Measurements from ENCODE around the gene FAM168A.

Gene FAM168A

GRCh38 chr11:73623686-73624085 is 25.8 kb upstream of the FAM168A start:
- ATAC-seq = no peak
- Mint-ChIP-seq H3K27me3 (peaks cover 23% of the 10 kb centered on the region), H3K4me1 (no peaks in the 10 kb centered on the region), H3K27ac (no peak overlapping the region), H3K9me3 (no peaks in the 10 kb centered on the region), H3K36me3 (ENCODE audit: low read depth) (no peaks in the 10 kb centered on the region), H3K4me3 (no peak overlapping the region)
- no peak for DNase-seq

DNA sequence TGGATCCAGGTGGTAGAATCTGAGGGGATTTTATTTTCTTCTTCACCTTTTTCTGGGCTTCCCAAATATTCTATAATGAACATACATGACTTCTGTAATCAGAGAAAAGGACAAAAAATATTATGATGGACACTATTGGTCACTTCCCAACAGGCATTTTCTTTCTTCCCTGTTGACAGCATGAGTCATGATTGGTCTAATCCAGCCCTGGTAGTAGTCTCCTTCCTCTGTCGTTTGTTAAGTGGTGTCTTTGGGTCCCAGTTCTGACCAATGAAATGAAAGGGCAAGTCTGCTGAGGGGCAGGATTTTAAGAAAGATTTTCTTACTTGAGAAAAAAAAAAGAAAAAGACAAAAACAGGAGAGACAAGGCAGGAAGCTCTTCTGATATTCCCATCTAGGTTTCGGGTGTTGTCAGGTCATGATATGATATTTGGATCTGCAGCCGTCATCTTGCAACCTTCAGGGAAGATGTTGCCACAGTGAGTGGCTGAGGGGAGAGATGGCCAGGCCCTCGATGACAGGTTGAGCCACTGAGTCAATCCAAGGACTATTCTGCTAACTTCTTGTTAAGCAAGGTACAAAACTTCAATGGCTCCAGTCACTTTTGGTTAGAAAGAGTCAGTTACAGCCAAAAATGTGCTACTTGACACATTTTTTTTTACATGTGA is 25.1 kb upstream of the FAM168A start:
- Mint-ChIP-seq H3K4me1 (no peaks in the 10 kb centered on the region), H3K9me3 (no peaks in the 10 kb centered on the region), H3K27ac (no peak overlapping the region), H3K27me3 (peaks cover 23% of the 10 kb centered on the region), H3K4me3 (no peak overlapping the region), H3K36me3 (ENCODE audit: low read depth) (no peaks in the 10 kb centered on the region)
- no peak for ATAC-seq
- DNase-seq = no peak

DNA sequence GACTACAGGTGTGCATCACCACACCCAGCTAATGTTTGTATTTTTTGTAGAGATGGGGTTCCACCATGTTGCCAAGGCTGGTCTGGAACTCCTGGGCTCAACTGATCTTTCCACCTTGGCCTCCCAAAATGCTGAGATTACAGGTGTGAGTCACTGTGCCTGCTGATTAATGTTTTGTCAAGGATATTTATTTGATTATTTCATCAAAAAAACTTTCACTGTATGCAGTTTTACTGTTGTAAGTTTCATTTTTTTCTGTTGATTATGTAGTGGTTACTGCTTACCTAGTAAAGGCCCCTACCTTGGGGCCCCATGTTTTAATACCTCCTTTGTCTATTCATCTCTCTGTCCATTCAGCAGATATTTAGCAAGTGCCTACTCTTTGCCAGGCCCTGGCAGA is 16.7 kb upstream of the FAM168A start:
- no peak for ATAC-seq
- H3K27ac Mint-ChIP-seq = no peak overlapping the region
- no peaks in the 10 kb centered on the region for H3K36me3 Mint-ChIP-seq (ENCODE audit: low read depth)
- H3K9me3 Mint-ChIP-seq = no peaks in the 10 kb centered on the region
- H3K4me3 Mint-ChIP-seq = no peak overlapping the region
- peaks cover 3% of the 10 kb centered on the region for H3K27me3 Mint-ChIP-seq
- no peaks in the 10 kb centered on the region for H3K4me1 Mint-ChIP-seq
- DNase-seq = no peak

GRCh38 chr11:73612601-73613140 is 14.8 kb upstream of the FAM168A start:
- H3K9me3 Mint-ChIP-seq = no peaks in the 10 kb centered on the region
- H3K4me3 Mint-ChIP-seq = no peak overlapping the region
- no peaks in the 10 kb centered on the region for H3K4me1 Mint-ChIP-seq
- no peak for DNase-seq
- no peak for ATAC-seq
- H3K27ac Mint-ChIP-seq = no peak overlapping the region
- peaks cover 3% of the 10 kb centered on the region for H3K27me3 Mint-ChIP-seq
- H3K36me3 Mint-ChIP-seq (ENCODE audit: low read depth) = no peaks in the 10 kb centered on the region

- Mint-ChIP-seq H3K27me3 (no peaks in the 10 kb centered on the region), H3K4me3 (peak overlapping the region; percentile 82), H3K36me3 (ENCODE audit: low read depth) (no peaks in the 10 kb centered on the region), H3K9me3 (no peaks in the 10 kb centered on the region), H3K4me1 (peaks cover 33% of the 10 kb centered on the region), H3K27ac (peak overlapping the region; percentile 73)
- DNase-seq = no peak
- no peak for ATAC-seq
Measured at GRCh38 chr11:73598719-73599379, 937 bp upstream of the FAM168A start.

DNA sequence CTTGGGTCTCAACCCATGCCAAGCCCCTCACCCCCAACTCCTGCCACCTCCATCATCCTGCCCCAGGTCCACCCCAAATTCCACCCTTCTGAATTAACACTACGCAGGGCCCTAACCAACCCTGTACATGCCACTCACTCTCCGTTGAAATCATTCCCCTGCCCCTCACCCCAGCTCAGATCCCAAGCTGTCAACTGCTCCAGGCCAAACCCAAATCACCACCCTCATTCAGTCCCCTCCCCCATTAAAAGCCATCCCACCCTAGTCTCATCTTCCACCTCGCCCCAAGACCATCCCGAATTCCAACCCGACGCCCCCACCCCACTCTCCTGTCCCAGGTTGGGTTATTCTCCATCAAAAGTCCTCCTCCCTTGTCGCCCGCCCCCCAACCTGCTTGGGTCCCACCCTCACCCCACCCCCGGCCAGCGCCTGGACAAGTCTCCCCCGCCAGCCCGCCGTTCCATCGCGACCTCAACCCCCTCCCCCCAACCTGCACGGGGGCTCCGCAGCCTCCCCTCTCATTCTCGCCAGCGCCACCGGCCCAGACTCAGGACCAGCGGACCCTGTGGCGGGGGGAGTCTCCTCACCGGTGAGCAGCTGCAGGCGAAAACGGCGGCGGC is 466 bp downstream of the FAM168A start:
- Mint-ChIP-seq H3K36me3 (ENCODE audit: low read depth) (no peaks in the 10 kb centered on the region), H3K27ac (peak overlapping the region; percentile 73), H3K4me3 (peak overlapping the region; percentile 82), H3K27me3 (no peaks in the 10 kb centered on the region), H3K9me3 (no peaks in the 10 kb centered on the region), H3K4me1 (peaks cover 33% of the 10 kb centered on the region)
- ATAC-seq (no peak), DNase-seq (no peak)

- Mint-ChIP-seq H3K36me3 (ENCODE audit: low read depth) (no peaks in the 10 kb centered on the region), H3K9me3 (no peaks in the 10 kb centered on the region), H3K27ac (peak overlapping the region; percentile 33), H3K4me3 (peak overlapping the region; percentile 82), H3K4me1 (peaks cover 35% of the 10 kb centered on the region), H3K27me3 (no peaks in the 10 kb centered on the region)
- ATAC-seq = no peak
- DNase-seq = no peak
Measured at GRCh38 chr11:73596547-73596946, 1.4 kb downstream of the FAM168A start.

DNA sequence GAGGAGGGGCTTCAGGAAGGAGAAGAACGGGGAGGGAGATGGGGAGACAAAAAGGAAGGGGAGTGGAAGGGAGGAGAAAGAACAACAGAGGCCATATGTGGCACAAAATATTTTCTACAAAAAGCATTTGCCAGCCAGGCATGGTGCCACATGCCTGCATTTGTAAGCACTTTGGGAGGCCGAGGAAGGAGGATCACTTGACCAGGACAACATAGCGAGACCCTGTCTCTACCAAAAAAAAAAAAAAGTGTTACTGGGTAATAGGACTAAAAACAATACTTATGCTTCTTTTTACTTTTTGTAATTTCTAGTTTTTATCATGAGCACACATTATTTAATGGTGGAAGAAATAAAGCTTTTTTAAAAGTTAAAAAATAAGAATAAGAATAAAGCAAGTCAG is 5.3 kb downstream of the FAM168A start:
- Mint-ChIP-seq H3K27ac (no peak overlapping the region), H3K36me3 (ENCODE audit: low read depth) (no peaks in the 10 kb centered on the region), H3K9me3 (no peaks in the 10 kb centered on the region), H3K4me3 (no peak overlapping the region), H3K27me3 (no peaks in the 10 kb centered on the region), H3K4me1 (peaks cover 30% of the 10 kb centered on the region)
- no peak for ATAC-seq
- DNase-seq = no peak

- Mint-ChIP-seq H3K4me3 (no peak overlapping the region), H3K27me3 (no peaks in the 10 kb centered on the region), H3K4me1 (peaks cover 23% of the 10 kb centered on the region), H3K36me3 (ENCODE audit: low read depth) (no peaks in the 10 kb centered on the region), H3K27ac (no peak overlapping the region), H3K9me3 (no peaks in the 10 kb centered on the region)
- ATAC-seq (no peak), DNase-seq (no peak)
Measured at GRCh38 chr11:73591743-73592142, 6.2 kb downstream of the FAM168A start.

DNA sequence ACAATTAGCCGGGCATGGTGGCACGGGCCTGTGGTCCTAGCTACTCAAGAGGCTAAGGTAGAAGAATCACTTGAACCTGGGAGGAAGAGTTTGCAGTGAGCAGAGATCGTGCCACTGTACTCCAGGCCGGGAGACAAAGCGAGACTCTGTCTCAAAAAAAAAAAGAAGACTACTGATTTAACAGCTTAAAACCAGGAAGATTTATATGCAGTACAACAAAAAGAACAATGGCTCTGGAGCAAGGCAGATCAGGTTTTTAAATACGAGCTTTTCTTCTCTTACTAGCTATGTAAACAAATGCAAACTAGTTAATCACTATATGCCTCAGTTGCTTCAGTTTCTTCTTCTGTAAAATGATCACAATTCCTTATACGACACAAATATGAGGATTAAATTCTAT is 6.9 kb downstream of the FAM168A start:
- no peaks in the 10 kb centered on the region for H3K9me3 Mint-ChIP-seq

GRCh38 chr11:73586791-73587190 is 11.1 kb downstream of the FAM168A start:
- no peak overlapping the region for H3K4me3 Mint-ChIP-seq
- H3K27me3 Mint-ChIP-seq = no peaks in the 10 kb centered on the region
- peaks cover 5% of the 10 kb centered on the region for H3K36me3 Mint-ChIP-seq (ENCODE audit: low read depth)
- DNase-seq (no peak), ATAC-seq (no peak)
- H3K9me3 Mint-ChIP-seq = no peaks in the 10 kb centered on the region
- H3K27ac Mint-ChIP-seq = no peak overlapping the region
- H3K4me1 Mint-ChIP-seq = peaks cover 3% of the 10 kb centered on the region

More for the DNA sequence above, 6.9 kb downstream of the FAM168A start:
- H3K27ac Mint-ChIP-seq = no peak overlapping the region
- H3K27me3 Mint-ChIP-seq = no peaks in the 10 kb centered on the region
- no peak overlapping the region for H3K4me3 Mint-ChIP-seq
- no peaks in the 10 kb centered on the region for H3K36me3 Mint-ChIP-seq (ENCODE audit: low read depth)
- H3K4me1 Mint-ChIP-seq = peaks cover 18% of the 10 kb centered on the region
- no peak for ATAC-seq
- DNase-seq = no peak

DNA sequence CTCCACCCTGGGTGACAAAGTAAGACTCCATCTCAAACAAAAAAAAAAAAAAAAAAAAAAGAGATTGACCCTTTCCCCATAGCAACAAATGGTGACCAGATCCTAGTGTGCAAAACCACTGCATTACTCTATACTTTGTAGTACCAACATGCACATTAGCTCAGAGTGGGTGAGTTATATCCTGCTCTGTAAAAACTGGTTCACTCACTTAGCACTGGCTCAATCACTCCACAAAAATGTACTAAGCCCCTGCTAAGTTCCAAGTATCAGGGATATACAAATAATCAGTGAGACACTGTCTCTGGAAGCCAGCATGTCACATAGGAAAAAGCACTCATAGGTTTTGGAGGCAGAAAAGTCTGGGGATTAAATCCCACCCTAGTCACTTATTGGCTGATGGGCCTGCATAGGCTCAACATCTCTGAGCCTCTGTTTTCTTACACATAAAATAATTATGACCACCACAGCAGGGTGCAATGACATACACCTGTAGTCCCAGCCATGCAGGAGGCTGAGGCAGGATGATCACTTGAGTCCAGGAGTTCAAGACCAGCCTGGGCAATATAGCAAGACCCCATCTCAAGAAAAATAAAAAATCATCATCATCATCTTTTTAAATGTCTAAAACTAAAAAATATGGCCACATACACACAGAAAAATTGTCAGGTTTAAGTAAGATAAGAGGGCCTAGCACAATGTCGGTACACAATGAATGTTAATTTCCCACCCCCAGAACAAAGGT is 11.9 kb downstream of the FAM168A start:
- H3K27me3 Mint-ChIP-seq = no peaks in the 10 kb centered on the region
- peaks cover 4% of the 10 kb centered on the region for H3K4me1 Mint-ChIP-seq
- DNase-seq (no peak), ATAC-seq (no peak)
- H3K9me3 Mint-ChIP-seq = no peaks in the 10 kb centered on the region
- H3K36me3 Mint-ChIP-seq (ENCODE audit: low read depth) = peaks cover 5% of the 10 kb centered on the region
- H3K4me3 Mint-ChIP-seq = no peak overlapping the region
- H3K27ac Mint-ChIP-seq = no peak overlapping the region

GRCh38 chr11:73584831-73585230 is 13.1 kb downstream of the FAM168A start:
- H3K27ac Mint-ChIP-seq = no peak overlapping the region
- DNase-seq (no peak), ATAC-seq (no peak)
- H3K27me3 Mint-ChIP-seq = no peaks in the 10 kb centered on the region
- H3K9me3 Mint-ChIP-seq = no peaks in the 10 kb centered on the region
- no peak overlapping the region for H3K4me3 Mint-ChIP-seq
- peaks cover 5% of the 10 kb centered on the region for H3K36me3 Mint-ChIP-seq (ENCODE audit: low read depth)
- peaks cover 10% of the 10 kb centered on the region for H3K4me1 Mint-ChIP-seq

DNA sequence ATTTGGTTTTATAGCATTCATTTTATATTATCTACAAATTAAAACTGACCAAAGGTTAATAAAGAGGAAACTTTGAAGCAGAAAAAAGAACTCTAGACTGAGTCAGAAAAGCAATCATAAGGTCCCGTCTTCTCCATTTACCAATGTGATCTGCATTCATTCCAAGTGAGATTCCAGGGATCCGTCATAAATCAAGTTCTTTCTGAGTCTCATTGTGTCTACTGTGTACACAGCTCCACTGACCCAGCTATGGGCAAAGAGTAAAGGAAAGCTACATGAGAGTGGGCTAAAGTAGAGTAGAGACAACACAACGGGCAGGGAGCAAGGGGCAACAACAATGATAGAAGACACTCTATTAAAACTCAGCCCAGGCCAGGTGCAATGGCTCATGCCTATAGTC is 15.3 kb downstream of the FAM168A start:
- Mint-ChIP-seq H3K9me3 (no peaks in the 10 kb centered on the region), H3K36me3 (ENCODE audit: low read depth) (peaks cover 7% of the 10 kb centered on the region), H3K4me3 (no peak overlapping the region), H3K27me3 (no peaks in the 10 kb centered on the region), H3K4me1 (peaks cover 20% of the 10 kb centered on the region), H3K27ac (no peak overlapping the region)
- no peak for ATAC-seq
- DNase-seq = no peak
